Cardiac septum (tissue), 1 donor: ENCODE results near the gene TMED4. TPM values are rescaled to one million over a fixed set of nuclear protein-coding genes. Genes with fewer than 3 reads are reported as not detected.

ENCODE experiments used
- DNase-seq: peaks from one replicate; pipeline ENCODE4 v3.0.0-alpha.2; 2020; ENCODE audit warnings: low spot score
- intact Hi-C: fragments of 100-400 bp; cut with DNase I; formaldehyde crosslinking; loops from one replicate; pipeline ENCODE4 v1.14.0; 2022
- long read RNA-seq: library from polyadenylated mRNA; unstranded; transcript quantifications from one replicate; pipeline ENCODE4 v2.0.0, GENCODE V29; 2021
- total RNA-seq: library from RNA; stranded (reverse); fragmentation: NEBNext Ultra II Directional; extraction: Animal tissue kit (Norgen Biotek cat#: 25700); gene quantifications from one replicate; pipeline ENCODE4 v1.2.1, GENCODE V29; 2021
- donor health status: DM: no; HTN: no; CAD: no.

The TMED4 gene
- 73.8 TPM for total RNA-seq
- long read RNA-seq, transcript TMED4-205 (4 exons, 1,755 nt), result major isoform, 49 of 106 reads
- long read RNA-seq, transcript TMED4-203 (5 exons, 2,322 nt), result minor isoform, 44 of 106 reads
- long read RNA-seq, partial matches to known transcripts, result 1 of 106 reads
- long read RNA-seq, other reads (novel, unspliced or antisense), result 10 of 106 reads

DNA sequence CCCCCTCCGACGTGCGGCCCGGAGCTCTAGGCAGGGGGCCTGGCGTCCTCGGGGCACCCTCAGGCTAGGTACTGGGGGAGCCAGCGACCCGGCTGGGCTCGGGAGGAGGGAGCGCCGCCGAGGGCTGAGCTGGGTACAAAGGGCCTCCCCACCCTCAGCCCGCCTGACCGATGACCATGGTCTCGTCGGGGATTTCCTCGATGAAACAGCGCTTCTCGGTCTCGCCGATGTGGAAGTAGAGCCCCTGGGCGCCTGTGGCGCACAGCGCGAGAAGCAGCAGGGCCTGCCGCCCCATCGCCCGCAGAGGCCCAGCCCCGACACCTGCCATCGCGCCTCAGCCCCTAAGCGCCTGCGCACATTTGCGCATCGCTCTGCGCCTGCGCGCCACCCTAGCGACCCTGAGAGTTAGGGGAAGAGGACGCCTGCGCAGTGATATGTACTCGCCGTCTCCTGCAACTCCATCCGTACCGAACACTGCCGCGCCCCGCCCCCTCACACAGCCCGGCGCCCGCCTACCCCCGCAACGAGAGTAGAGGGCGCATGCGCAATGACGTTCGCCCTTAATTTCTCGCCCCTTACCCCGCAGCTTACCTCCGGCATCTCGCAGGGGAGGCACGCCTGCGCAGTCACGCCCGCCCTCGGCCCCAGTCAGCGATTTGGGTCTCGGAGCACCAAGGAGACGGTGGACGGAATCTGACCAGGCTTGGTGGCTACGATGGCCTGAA, at the start of gene TMED4:
TMED4 (minus strand) TSS at position 353 of the 725 bp plus-strand sequence; CDS start at position 328, 25 bp downstream.
- intact Hi-C loops, result loop anchor here (2.0 to 10.0 kb wide), 3 partner anchors 25 to 403 kb away; partner anchors contain the start of gene OGDH
- peak; percentile 100 for DNase-seq

DNA sequence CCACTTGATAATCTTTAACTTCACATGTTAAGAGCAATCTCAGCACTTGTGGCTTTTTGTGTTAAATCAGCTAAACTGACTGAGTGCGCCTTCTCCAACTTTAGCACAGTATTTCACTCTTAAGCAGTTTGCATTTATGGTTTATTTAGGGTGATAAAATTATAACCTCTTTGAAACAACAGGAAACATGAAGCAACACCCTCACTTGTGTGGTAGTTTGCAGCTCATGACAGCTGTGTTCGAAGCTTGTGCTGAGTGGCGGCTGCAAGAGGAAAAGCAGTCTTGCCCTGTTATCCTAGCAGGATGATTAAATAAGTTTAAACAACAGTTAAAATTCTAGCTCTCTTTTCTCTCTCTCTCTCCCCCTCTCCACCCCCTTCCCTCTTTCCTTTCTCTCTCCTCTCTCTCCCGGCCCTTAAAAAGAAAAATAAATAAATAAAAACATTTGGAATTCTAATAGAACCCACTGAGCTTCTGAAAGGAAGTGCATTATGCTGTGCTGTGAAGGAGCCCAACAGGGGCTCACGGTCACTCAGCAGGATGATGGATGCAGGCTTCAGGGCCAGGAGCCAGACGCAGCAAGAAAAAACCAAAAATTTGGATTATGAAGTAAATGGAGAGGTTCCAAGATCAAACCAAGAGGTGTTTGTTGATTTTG, 49.6 kb upstream of the TMED4 start:
- intact Hi-C loops, result no loop called here
- no peak for DNase-seq

DNA sequence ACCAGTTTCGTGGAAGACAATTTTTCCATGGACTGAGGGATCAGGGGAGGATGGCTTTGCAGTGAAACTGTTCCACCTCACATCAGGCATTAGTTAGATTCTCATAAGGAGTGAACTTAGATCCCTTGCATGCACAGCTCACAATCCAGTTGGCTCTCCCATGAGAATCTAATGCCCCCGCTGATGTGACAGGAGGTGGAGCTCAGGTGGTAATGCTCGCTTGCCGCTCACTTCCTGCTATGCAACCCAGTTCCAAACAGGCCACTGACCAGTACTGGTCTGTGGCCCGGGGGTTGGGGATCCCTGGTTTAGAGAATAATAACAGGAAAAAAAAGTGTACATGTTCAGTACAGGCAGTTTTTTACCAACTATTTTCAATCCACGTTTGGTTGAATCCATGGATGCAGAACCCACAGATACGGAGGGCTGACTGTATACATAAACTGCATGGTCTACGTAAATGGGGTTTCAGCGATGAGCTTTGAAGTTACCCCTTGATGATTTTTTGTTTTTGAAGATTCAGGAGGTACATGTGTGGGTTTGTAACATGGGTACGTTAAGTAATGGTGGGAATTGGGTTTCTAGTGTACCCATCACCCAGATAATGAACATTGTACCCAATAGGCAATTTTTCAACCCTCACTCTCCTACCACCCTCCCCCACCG, 48.9 kb upstream of the TMED4 start:
- intact Hi-C loops, result no loop called here
- DNase-seq, result no peak

DNA sequence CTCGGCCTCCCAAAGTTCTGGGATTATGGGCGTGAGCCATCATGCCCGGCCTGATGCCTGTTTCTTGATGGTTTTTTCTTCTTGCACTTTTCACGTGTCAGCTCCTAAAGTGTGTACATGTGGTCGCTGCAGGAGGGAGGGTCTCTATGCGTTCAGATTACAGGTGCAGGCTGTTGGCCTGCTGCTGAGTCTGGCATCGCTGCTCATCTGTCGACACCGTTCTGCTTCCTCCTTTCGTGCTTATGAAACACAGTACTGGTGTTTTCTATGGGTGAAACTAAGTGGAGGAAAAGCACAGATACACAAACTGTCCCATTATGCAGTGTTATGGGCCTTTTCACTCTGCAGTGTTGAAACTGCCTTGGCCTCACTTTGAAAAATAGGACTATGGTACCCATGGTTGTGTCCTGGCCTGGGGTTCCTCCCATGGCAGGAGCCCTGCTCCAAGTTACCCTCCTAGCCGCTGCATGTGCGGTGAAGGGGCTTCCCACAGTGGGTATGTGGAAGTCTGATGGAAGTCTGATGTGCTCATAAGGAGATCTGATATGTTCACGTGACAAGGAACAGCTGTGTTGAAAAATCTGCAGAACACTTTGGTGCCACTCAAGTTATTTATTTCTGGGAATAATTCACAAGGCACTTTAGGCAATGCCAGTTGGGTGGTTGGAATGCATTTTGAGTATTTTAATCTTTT, 47.9 kb upstream of the TMED4 start:
- intact Hi-C loops, result no loop called here
- DNase-seq, result no peak

DNA sequence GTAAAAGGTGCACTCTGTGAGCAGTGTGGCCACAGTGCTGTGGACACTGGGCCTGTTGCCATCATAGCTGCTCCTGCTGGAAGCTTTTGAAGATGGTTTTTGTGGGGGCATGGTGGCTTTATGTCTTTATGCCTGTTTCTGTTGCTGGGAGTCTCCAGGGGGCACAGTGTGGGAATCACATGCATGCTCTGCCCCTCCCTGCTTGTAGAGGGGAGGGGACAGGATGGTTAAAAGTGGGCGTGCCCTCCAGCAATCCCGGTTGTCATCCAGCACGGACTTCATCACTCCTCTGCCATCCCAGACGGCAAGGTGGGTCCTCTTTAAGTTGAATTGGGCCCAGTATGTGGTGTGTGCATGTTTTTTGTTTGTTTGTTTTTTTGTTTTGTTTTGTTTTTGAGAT, 44.6 kb upstream of the TMED4 start:
- intact Hi-C loops, result no loop called here
- no peak for DNase-seq

DNA sequence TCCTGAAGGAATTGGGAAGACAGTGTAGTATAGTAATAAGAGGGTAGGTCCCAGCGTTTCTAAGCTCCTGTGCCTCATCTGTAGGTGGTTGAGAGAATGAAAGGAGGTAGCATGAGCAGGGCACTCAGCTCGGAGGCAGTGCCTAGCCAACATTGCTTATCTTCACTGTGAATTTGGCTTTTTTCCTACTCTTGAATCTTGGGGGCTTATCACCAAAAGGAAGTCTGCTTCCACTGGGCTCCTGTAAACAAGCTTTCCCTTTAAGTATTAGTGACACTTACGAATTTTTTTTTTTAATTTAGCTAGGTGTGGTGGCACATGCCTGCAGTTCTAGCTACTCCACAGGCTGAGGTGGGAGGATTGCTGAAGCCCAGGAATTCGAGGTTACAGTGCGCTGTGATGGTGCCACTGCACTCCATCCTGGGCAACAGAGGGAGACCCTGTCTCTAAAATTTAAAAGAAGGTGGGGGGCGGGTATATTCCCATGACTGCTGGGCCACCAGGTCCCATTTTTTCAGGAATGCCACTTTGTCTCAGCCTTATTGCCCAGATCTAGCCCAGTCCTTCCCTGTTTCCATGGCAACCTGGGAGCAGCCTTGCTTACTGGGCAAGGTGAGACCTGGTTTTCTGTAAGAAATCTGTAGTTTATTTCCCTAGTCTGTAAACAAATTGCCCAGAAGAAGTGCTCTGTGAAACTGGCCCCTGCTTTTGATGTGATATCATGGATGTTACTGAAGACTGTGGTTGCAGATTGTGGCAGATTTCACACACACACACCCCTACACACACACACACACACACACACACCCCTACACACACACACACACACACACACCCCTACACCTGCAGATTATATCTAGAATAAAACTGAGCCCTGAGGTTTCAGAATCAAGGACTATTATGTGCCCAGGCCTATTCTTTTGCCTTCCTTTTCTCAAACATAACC, 43.8 kb upstream of the TMED4 start:
- DNase-seq, result no peak
- intact Hi-C loops, result no loop called here

DNA sequence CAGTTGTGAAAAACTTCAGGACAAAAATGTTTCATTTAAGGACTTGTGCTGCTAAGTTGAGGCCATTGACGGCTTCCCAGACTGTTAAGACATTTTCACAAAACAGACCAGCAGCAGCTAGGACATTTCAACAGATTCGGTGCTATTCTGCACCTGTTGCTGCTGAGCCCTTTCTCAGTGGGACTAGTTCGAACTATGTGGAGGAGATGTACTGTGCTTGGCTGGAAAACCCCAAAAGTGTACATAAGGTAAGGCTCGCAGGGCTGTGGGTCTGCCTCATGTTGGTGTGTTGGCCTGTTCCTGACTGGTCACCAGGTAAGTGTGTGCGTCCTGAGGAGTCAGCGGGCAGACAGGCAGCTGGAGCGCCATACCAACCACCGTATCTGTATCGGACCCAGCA, 42.3 kb upstream of the TMED4 start:
- DNase-seq, result no peak
- intact Hi-C loops, result no loop called here

DNA sequence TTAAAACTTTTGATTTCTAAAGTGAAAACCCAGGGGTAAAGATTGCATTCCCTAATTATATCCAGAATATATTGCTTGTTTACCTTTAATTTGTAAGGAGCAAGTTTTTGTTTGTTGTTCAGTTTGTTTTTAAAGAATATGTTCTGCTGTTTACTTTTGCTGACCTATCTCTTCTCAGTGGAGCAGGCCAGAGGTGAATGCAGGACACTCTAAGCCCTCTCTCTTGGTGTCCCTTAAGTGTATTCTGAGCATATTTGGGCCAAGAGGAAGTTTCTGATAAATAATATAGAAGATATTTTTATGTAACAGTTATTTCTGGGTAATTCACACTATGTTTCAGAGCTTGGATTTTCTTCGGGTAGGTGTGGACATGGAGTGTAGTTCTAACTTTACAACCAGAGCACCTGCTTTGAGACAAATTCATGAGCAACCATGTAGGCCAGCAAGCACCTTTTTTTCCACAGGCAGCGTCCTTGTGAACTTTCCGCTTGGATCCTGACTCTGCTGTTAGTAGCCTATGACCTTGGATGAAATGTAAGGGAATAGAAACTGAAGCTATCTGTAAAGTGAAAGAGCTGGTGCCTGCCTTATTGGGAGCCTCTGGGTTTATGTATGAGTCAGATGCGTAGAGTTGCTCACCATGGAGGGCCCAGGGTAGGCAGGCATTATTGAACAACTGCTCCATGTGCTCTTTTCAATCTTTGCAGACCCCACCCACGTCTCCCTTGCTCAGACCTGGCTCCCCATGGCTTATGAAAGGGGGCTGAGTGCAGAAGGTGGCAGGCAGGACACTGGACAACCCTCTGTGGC, 40.5 kb upstream of the TMED4 start:
- intact Hi-C loops, result no loop called here
- DNase-seq, result no peak

DNA sequence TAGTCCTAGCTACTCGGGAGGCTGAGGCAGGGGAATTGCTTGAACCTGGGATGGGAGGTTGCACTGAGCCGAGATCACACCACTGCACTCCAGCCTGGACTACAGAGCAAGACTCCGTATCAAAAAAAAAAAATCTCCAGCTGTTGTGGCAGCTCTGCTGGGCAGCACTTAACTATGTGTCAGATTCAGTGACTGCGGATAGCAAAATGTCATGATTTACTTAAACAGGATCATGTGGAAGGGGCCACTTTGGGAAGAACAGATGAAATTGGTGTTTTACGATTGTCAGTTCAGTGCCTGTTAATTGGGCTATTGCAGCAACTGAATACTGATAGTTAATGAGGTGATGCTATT, 39.7 kb upstream of the TMED4 start:
- no peak for DNase-seq
- intact Hi-C loops, result no loop called here

DNA sequence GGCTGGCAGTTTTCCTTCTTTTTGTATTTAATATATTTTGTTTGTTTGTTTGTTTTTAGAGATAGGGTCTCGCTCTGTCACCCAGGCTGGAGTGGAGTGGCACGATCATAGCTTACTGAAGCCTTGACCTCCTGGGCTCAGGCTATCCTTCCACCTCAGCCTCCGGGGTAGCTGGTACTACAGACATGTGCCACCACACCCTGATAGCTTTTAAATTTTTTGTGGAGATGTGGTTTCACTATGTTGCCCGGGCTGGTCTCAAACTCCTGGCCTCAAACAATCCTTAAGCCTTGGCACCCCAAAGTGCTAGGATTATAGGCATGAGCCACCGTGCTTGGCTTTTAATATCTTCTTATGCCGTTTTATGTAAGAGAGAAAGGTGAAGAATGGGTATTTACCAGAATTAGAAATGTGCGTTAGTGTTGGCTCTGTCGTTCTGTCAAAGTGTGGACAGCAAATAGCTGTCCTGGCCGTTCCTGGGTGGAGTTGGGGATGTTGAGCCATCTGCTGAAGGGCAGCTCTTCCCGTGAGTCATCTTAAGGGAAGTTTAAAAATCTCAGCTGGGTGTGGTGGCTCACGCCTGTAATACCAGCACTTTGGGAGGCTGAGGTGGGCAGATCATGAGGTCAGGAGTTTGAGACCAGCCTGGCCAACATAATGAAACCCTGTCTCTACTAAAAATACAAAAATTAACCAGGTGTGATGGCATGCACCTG, 39.2 kb upstream of the TMED4 start:
- DNase-seq, result peak; percentile 76
- intact Hi-C loops, result no loop called here

DNA sequence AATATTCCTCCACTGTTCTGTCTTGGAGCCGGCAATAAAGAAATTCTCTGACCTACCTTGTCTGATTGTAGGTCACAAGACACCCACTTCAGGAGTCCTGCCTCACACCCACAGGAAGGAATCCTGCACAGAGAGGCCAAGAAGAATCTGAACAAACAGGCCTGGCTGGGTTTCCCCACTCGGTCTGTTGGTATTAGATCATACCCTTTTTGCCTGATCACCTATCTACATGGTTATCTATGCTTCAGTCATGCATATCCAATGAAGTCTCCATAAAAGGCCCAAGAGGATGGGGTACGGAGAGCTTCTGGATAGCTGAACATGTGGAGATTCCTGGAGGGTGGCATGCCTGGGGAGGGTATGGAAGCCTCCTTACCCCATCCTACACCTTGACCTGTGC, 36.7 kb upstream of the TMED4 start:
- peak; percentile 39 for DNase-seq
- intact Hi-C loops, result no loop called here

DNA sequence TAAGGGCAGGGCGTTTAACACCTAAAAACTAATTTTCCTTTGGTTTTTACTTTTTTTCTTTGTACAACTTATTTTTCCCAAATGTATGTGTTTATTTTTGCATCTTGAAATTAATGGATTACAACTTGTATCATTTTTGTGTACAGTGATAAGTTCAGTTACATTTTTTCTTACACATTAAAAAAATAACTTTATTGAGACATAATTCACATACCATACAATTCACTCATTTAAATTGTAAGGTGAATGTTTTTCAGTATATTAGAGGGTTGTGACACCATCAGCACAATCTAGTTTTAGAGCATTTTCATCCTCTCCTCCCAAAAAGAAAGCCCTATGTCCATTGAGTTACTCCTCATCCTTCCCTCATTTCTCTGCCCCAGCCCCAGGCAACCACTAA, 36.0 kb upstream of the TMED4 start:
- DNase-seq, result no peak
- intact Hi-C loops, result no loop called here

DNA sequence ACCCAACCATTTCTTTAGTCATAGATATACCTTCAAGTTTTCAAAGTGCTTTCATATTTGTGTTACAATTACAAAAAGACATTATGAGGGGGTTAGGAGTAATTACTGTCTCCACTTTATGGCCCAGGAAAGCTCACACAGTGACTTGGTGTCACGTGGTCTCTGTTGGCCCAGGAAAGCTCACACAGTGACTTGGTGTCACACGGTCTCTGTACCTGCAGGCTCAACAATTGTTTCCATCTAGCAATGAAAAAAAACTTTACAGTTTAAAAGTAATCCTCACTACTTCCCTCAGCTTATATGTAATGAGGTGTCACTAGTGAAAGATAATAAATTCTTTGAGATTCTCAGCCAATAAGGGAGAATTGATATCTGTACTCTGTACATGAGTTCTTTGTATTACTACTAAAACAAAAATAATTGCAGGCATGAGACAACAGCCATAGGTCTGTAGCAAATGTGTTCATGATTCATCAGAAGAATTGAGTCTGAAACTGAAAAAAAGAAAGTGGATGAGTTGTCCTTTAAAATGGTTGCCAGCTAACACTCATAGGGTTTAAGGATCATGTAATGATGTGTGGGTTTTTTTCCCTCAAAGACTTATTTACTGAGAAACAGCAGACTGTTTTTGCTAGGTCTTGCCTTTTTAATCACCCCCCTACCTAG, 35.3 kb upstream of the TMED4 start:
- intact Hi-C loops, result no loop called here
- no peak for DNase-seq

DNA sequence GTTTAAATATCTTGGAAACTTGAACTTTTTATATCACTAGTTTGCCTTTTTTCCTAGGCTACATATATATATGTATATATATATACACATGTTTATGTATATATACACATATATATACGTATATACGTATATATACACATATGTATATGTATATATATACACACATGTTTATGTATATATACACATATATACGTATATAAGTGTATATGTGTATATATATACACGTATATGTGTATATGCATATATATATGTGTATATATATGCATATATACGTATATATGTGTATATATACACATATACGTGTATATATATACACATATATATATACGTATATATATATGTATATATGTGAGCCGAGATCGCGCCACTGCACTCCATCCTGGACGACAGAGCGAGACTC, 34.5 kb upstream of the TMED4 start:
- DNase-seq, result no peak
- intact Hi-C loops, result no loop called here

DNA sequence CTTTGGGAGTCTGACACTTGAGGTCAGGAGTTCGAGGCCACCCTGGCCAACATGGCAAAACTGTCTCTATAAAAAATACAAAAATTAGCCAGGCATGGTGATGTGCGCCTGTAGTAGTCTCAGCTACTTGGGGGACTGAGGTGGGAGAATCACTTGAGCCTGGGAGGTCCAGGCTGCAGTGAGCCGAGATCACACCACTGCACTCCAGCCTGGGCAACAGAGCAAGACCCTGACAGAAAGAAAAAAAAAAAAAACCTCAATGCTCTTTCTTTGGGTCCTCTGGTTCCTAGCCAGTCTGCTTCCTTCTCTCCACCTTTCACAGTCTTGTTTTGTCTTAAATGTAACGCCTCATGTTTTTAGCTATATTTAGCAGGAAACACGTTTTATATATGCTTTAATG, 33.8 kb upstream of the TMED4 start:
- intact Hi-C loops, result no loop called here
- DNase-seq, result no peak

DNA sequence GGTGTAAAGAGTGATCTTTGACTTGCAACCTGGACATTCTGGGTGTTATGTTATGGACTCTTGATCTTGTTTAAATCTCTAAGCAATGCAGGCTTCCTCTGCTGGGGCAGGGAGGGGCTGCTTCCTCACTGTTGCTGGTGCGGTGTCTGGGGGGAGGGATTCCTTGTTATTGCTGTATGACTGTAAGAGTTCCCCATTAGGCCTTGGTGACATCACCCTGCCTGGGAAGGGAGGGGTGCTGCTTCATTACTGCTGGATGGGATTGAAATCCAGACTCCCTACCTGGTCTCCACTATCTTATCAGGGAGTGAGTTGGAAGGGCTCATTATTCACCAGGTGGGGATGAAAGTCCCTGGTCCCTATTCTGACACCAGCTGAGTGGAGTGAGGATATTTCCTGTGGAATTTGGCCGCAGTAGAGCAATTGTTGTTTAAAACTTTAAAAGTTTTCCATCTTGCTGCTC, 33.1 kb upstream of the TMED4 start:
- peak; percentile 75 for DNase-seq
- intact Hi-C loops, result no loop called here

DNA sequence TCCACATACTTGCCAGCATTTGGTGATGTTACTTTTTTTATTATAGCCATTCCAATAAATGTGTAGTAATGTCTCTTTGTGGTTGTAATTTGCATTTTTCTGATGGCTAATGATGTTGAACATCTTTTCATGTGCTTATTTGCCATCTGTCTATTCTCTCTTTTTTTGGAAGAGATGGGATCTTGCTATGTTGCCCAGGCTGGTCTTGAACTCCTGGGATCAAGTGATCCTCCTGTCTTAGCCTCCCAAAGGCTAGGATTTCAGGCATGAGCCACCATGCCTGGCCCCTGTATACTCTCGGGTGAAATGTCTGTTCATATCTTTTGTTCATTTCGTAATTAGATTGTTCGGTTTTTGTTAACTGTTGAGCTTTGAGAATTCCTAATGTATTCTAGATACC, 27.8 kb upstream of the TMED4 start:
- DNase-seq, result no peak
- intact Hi-C loops, result loop anchor here (5.0 kb wide), 2 partner anchors 187 to 237 kb away; partner anchors contain the start of genes H2AZ2 and PPIA
